Measurements from ENCODE around the gene KCNG4. TPM values are rescaled to one million over a fixed set of nuclear protein-coding genes. Genes with fewer than 3 reads are reported as not detected.

The KCNG4 gene
- total RNA-seq, 1 donor from 2014 or later: not detected

- peak; percentile 69 for DNase-seq
Measured at GRCh38 chr16:84266451-84266850, 26.6 kb upstream of the KCNG4 start.

GRCh38 chr16:84262939-84263338, 23.1 kb upstream of the KCNG4 start:
- DNase-seq: no peak

- DNase-seq: no peak
Measured at GRCh38 chr16:84262031-84262430, 22.2 kb upstream of the KCNG4 start.

GRCh38 chr16:84260766-84261554, 21.1 kb upstream of the KCNG4 start:
- no peak for DNase-seq

- no peak for DNase-seq
Measured at GRCh38 chr16:84259691-84260090, 19.9 kb upstream of the KCNG4 start.

GRCh38 chr16:84258266-84258665, 18.5 kb upstream of the KCNG4 start:
- no peak for DNase-seq

GRCh38 chr16:84255050-84255810, 15.4 kb upstream of the KCNG4 start:
- DNase-seq: no peak

GRCh38 chr16:84254062-84254461, 14.2 kb upstream of the KCNG4 start:
- DNase-seq: no peak

- DNase-seq: no peak
Measured at GRCh38 chr16:84253173-84253572, 13.4 kb upstream of the KCNG4 start.

GRCh38 chr16:84252184-84252583, 12.4 kb upstream of the KCNG4 start:
- DNase-seq: no peak

GRCh38 chr16:84247844-84248243, 8.0 kb upstream of the KCNG4 start:
- no peak for DNase-seq

- DNase-seq: no peak
Measured at GRCh38 chr16:84247331-84247730, 7.5 kb upstream of the KCNG4 start.

- DNase-seq: no peak
Measured at GRCh38 chr16:84246679-84247077, 6.9 kb upstream of the KCNG4 start.

- no peak for DNase-seq
Measured at GRCh38 chr16:84245956-84246678, 6.3 kb upstream of the KCNG4 start.

- DNase-seq: no peak
Measured at GRCh38 chr16:84244728-84245127, 4.9 kb upstream of the KCNG4 start.

- no peak for DNase-seq
Measured at GRCh38 chr16:84243732-84244131, 3.9 kb upstream of the KCNG4 start.

- no peak for DNase-seq
Measured at GRCh38 chr16:84242839-84243238, 3.0 kb upstream of the KCNG4 start.

GRCh38 chr16:84241778-84242177, 2.0 kb upstream of the KCNG4 start:
- no peak for DNase-seq

GRCh38 chr16:84240455-84240854, 643 bp upstream of the KCNG4 start:
- no peak for DNase-seq

- peak; percentile 58 for DNase-seq
Measured at GRCh38 chr16:84239141-84239769, 557 bp downstream of the KCNG4 start.

GRCh38 chr16:84237994-84238750, 1.6 kb downstream of the KCNG4 start:
- DNase-seq: no peak

GRCh38 chr16:84236671-84237070, 3.1 kb downstream of the KCNG4 start:
- DNase-seq: no peak

Data from tongue (tissue), 2 donors.